Esophagus muscularis mucosa (tissue), 4 donors: Measurements from ENCODE around the gene PPL. TPM values are rescaled to one million over a fixed set of nuclear protein-coding genes. Genes with fewer than 3 reads are reported as not detected.

Experiments used
- DNase-seq: peaks from one replicate; pipeline ENCODE4 v3.0.0-alpha.2; 2017; ENCODE audit errors: extremely low spot score
- H3K27ac ChIP-seq, 4 donors: fragments of 200-600 bp; sonication (generic); replicated peaks in 1 of 4; 1 replicate in 3 of 4; 2 replicates in 1 of 4; pipeline ENCODE4 v1.5.1; 2016 to 2019; ENCODE audit warnings: mild to moderate bottlenecking in 1 of 4
- H3K27me3 ChIP-seq, 4 donors: fragments of 200-600 bp; sonication (generic); one replicate each; pipeline versions ENCODE4 v1.5.1 to v1.6.0; 2016 to 2019
- H3K36me3 ChIP-seq, 4 donors: fragments of 200-600 bp; sonication (generic); one replicate each; pipeline ENCODE4 v1.5.1; 2016 to 2019
- H3K4me1 ChIP-seq, 4 donors: fragments of 200-600 bp; sonication (generic); one replicate each; pipeline ENCODE4 v1.5.1; 2016 to 2019
- H3K4me3 ChIP-seq, 4 donors: fragments of 200-600 bp; sonication (generic); 1 replicate in 2 of 4; 2 replicates in 2 of 4; pipeline ENCODE4 v1.5.1; 2016 to 2019; ENCODE audit warnings: mild to moderate bottlenecking in 4 of 4, moderate library complexity in 1 of 4
- H3K9me3 ChIP-seq, 4 donors: fragments of 200-600 bp; sonication (generic); 1 replicate in 3 of 4; 2 replicates in 1 of 4; pipeline ENCODE4 v1.5.1; 2016 to 2019
- CTCF ChIP-seq, 3 experiments: fragments of 200-600 bp in 2 of 3; fragments of 450-650 bp in 1 of 3; sonication (generic) in 2 of 3; IDR thresholded peaks; one replicate each; pipeline ENCODE4 v1.5.1; 2017 to 2019; ENCODE audit warnings: antibody characterized with exemption in 3 of 3, mild to moderate bottlenecking in 2 of 3, moderate library complexity in 1 of 3
- EP300 ChIP-seq: sonication (generic); formaldehyde crosslinking; IDR thresholded peaks from one replicate; pipeline ENCODE4 v1.6.1; 2017; ENCODE audit warnings: antibody characterized with exemption
- POLR2A ChIP-seq: fragments of 450-650 bp; IDR thresholded peaks from one replicate; pipeline ENCODE4 v1.6.1; 2017; ENCODE audit warnings: antibody characterized with exemption, moderate library complexity, mild to moderate bottlenecking, low read depth
- POLR2AphosphoS5 ChIP-seq, 2 donors: sonication (generic); formaldehyde crosslinking; IDR thresholded peaks; one replicate each; pipeline ENCODE4 v1.6.1; 2017; ENCODE audit warnings: antibody characterized with exemption in 2 of 2
- WGBS: methylation state at CpG from one replicate; pipeline ENCODE4 v1.1.5; 2018; 5-methylcytosine and 5-hydroxymethylcytosine counted together
- intact Hi-C: fragments of 100-400 bp; cut with DNase I; formaldehyde crosslinking; loops from one replicate; pipeline ENCODE4 v1.15.1; 2023
- total RNA-seq, 4 donors: library from RNA; depleted of rRNA; stranded (reverse); fragments of >200 nt; gene quantifications; one replicate each; pipeline versions ENCODE4 v1.1.0 to v1.2.1, GENCODE V29; 2016

Gene PPL
- total RNA-seq, 4 donors from 2014 or later: 36.3 to 78.4 (median 57.4) TPM

GRCh38 chr16:4940719-4941118 lies 3.8 kb upstream of the PPL start:
- Histone ChIP-seq H3K36me3 (no peaks in the 10 kb centered on the region), H3K4me1 (peaks cover 44 to 62% (median 59%) of the 10 kb centered on the region in 4 donors), H3K27me3 (peaks cover 0 to 19% (median 2%) of the 10 kb centered on the region in 4 donors), H3K4me3 (no peak overlapping the region), H3K27ac (peak overlapping the region in 1 of 4 donors; percentile 0), H3K9me3 (no peaks in the 10 kb centered on the region)
- whole genome bisulfite sequencing: 64% methylated on average over 6 of the region's 7 CpGs
- DNase-seq: no peak
- TF ChIP-seq CTCF (IDR thresholded peaks at IDR 0.05) (no peak), EP300 (no peak)
- intact Hi-C loops: no loop called here

- DNase-seq: no peak
- H3K9me3 ChIP-seq: no peaks in the 10 kb centered on the region
- H3K4me1 ChIP-seq: peaks cover 34 to 62% (median 53%) of the 10 kb centered on the region in 4 donors
- H3K36me3 ChIP-seq: no peaks in the 10 kb centered on the region
- peaks cover 0 to 34% (median 2%) of the 10 kb centered on the region in 4 donors for H3K27me3 ChIP-seq
- intact Hi-C loops: no loop called here
- no peak overlapping the region for H3K4me3 ChIP-seq
- H3K27ac ChIP-seq: no peak overlapping the region
- no peak for TF ChIP-seq POLR2A
- no peak for TF ChIP-seq EP300
- no peak for TF ChIP-seq CTCF (IDR thresholded peaks at IDR 0.05)
- peak in 1 of 2 donors; percentile 23 for TF ChIP-seq POLR2AphosphoS5 (IDR thresholded peaks at IDR 0.05)
- 73% methylated on average over 5 of the region's 5 CpGs for WGBS
These were observed 1.7 kb upstream of the PPL start for GRCh38 chr16:4938683-4939030.

GRCh38 chr16:4937782-4938682 lies 1.1 kb upstream of the PPL start:
- Histone ChIP-seq H3K4me1 (peaks cover 28 to 59% (median 47%) of the 10 kb centered on the region in 4 donors), H3K4me3 (peak overlapping the region in 1 of 4 donors; percentile 73), H3K9me3 (no peaks in the 10 kb centered on the region), H3K27ac (peak overlapping the region; percentile 69 to 82 (median 74)), H3K36me3 (no peaks in the 10 kb centered on the region), H3K27me3 (peaks cover 0 to 34% (median 2%) of the 10 kb centered on the region in 4 donors)
- intact Hi-C loops: no loop called here
- DNase-seq: no peak
- TF ChIP-seq CTCF (IDR thresholded peaks at IDR 0.05) (no peak), POLR2AphosphoS5 (IDR thresholded peaks at IDR 0.05) (no peak), EP300 (no peak)
- WGBS: 92% methylated on average over 15 of the region's 16 CpGs

GRCh38 chr16:4936181-4936990 lies 562 bp downstream of the PPL start:
- peaks cover 21 to 51% (median 37%) of the 10 kb centered on the region in 4 donors for H3K4me1 ChIP-seq
- TF ChIP-seq EP300: no peak
- no peak for TF ChIP-seq POLR2AphosphoS5 (IDR thresholded peaks at IDR 0.05)
- TF ChIP-seq POLR2A: no peak
- TF ChIP-seq CTCF (IDR thresholded peaks at IDR 0.05): peak in 1 of 3 experiments; percentile 48
- H3K4me3 ChIP-seq: peak overlapping the region; percentile 59 to 73 (median 62)
- H3K27ac ChIP-seq: peak overlapping the region; percentile 69 to 82 (median 74)
- WGBS: 0% methylated on average over 3 of the region's 64 CpGs
- no peaks in the 10 kb centered on the region for H3K9me3 ChIP-seq
- H3K27me3 ChIP-seq: peaks cover 0 to 34% (median 2%) of the 10 kb centered on the region in 4 donors
- H3K36me3 ChIP-seq: no peaks in the 10 kb centered on the region
- DNase-seq: no peak
- intact Hi-C loops: no loop called here
